Left lung (tissue), 10 donors: Measurements from ENCODE around the gene OAT. TPM values are rescaled to one million over a fixed set of nuclear protein-coding genes. Genes with fewer than 3 reads are reported as not detected.

Experiments used
- ATAC-seq: fragments of 200-7000 bp; cut with Tn5 transposase; one replicate; pipeline ENCODE4 v1.9.1; 2020; ENCODE audit warnings: moderate library complexity
- DNase-seq, 4 donors: peaks; one replicate each; pipeline ENCODE4 v3.0.0-alpha.2; 2013 to 2020
- H3K27ac ChIP-seq, 2 donors: fragments of 200-600 bp; sonication (generic) in 1 of 2; one replicate each; pipeline versions ENCODE4 v1.5.0 to v1.8.0; 2020 to 2021
- H3K27me3 ChIP-seq, 2 donors: fragments of 200-600 bp; sonication (generic) in 1 of 2; one replicate each; pipeline versions ENCODE4 v1.5.0 to v1.8.0; 2020 to 2021
- H3K36me3 ChIP-seq, 2 donors: fragments of 200-600 bp; sonication (generic) in 1 of 2; one replicate each; pipeline versions ENCODE4 v1.5.0 to v1.8.0; 2020 to 2021
- H3K4me1 ChIP-seq, 2 donors: fragments of 200-600 bp; one replicate each; pipeline ENCODE4 v1.8.0; 2021
- H3K4me3 ChIP-seq, 2 donors: fragments of 200-600 bp; sonication (generic) in 1 of 2; one replicate each; pipeline versions ENCODE4 v1.5.0 to v1.8.0; 2020 to 2021; ENCODE audit warnings: mild to moderate bottlenecking in 1 of 2
- H3K9me3 ChIP-seq, 2 donors: fragments of 200-600 bp; sonication (generic) in 1 of 2; one replicate each; pipeline versions ENCODE4 v1.5.0 to v1.8.0; 2020 to 2021
- CTCF ChIP-seq, 2 donors: fragments of 200-600 bp; sonication (generic) in 1 of 2; IDR thresholded peaks; one replicate each; pipeline versions ENCODE4 v1.5.0 to v1.8.0; 2021; ENCODE audit warnings: antibody characterized with exemption in 2 of 2
- intact Hi-C, 2 donors: fragments of 100-400 bp; cut with DNase I; formaldehyde crosslinking; loops; one replicate each; pipeline versions ENCODE4 v1.11.2 to v1.14.2; 2022
- polyA plus RNA-seq, 6 donors: library from polyadenylated mRNA; unstranded; fragments of 120-200 nt; gene quantifications; one replicate each; pipeline ENCODE4 v1.2.1, GENCODE V29; 2013; ENCODE audit not compliant: insufficient read length in 6 of 6
- total RNA-seq, 2 donors: library from RNA; stranded (reverse); fragmentation: NEBNext Ultra II Directional; extraction: Animal tissue kit (Norgen Biotek cat#: 25700); gene quantifications; one replicate each; pipeline ENCODE4 v1.2.1, GENCODE V29; 2021
- donor health status: DM: no; HTN: yes; CAD: no.
- donor health status: DM: no; HTN: no; CAD: no.

OAT gene
- total and polyA plus RNA-seq, 8 donors, result 64.0 to 91.1 (median 84.9) TPM

GRCh38 chr10:124460144-124460543, 41.4 kb upstream of the OAT start:
- Histone ChIP-seq H3K4me3 (no peak overlapping the region), H3K27me3 (peaks cover 0 to 17% of the 10 kb centered on the region in 2 donors), H3K9me3 (no peaks in the 10 kb centered on the region), H3K27ac (no peak overlapping the region), H3K4me1 (peaks cover 0 to under 1% of the 10 kb centered on the region in 2 donors), H3K36me3 (no peaks in the 10 kb centered on the region)
- DNase-seq, result no peak
- TF ChIP-seq CTCF (IDR thresholded peaks at IDR 0.05), result no peak
- no peak for ATAC-seq
- intact Hi-C loops, result no loop called here

GRCh38 chr10:124459395-124459794, 40.7 kb upstream of the OAT start:
- no peaks in the 10 kb centered on the region for H3K9me3 ChIP-seq
- no peak overlapping the region for H3K4me3 ChIP-seq
- intact Hi-C loops, result no loop called here
- no peaks in the 10 kb centered on the region for H3K4me1 ChIP-seq
- no peak for ATAC-seq
- peaks cover 0 to 25% of the 10 kb centered on the region in 2 donors for H3K27me3 ChIP-seq
- DNase-seq, result no peak
- TF ChIP-seq CTCF (IDR thresholded peaks at IDR 0.05), result no peak
- H3K36me3 ChIP-seq, result no peaks in the 10 kb centered on the region
- H3K27ac ChIP-seq, result no peak overlapping the region

GRCh38 chr10:124458889-124459288, 40.2 kb upstream of the OAT start:
- no peak for DNase-seq
- Histone ChIP-seq H3K36me3 (no peaks in the 10 kb centered on the region), H3K4me1 (no peaks in the 10 kb centered on the region)

GRCh38 chr10:124458473-124458872, 39.8 kb upstream of the OAT start:
- intact Hi-C loops, result no loop called here
- Histone ChIP-seq H3K4me1 (no peaks in the 10 kb centered on the region), H3K27ac (no peak overlapping the region), H3K9me3 (no peaks in the 10 kb centered on the region), H3K4me3 (no peak overlapping the region), H3K27me3 (peaks cover 7 to 34% of the 10 kb centered on the region in 2 donors), H3K36me3 (no peaks in the 10 kb centered on the region)
- DNase-seq (no peak), ATAC-seq (no peak)
- TF ChIP-seq CTCF (IDR thresholded peaks at IDR 0.05), result no peak

More at GRCh38 chr10:124458889-124459288, 40.2 kb upstream of the OAT start:
- Histone ChIP-seq H3K27ac (no peak overlapping the region), H3K9me3 (no peaks in the 10 kb centered on the region), H3K4me3 (no peak overlapping the region), H3K27me3 (peaks cover 3 to 30% of the 10 kb centered on the region in 2 donors)
- intact Hi-C loops, result no loop called here
- ATAC-seq, result no peak
- TF ChIP-seq CTCF (IDR thresholded peaks at IDR 0.05), result no peak

- H3K4me3 ChIP-seq, result no peak overlapping the region
- H3K27ac ChIP-seq, result no peak overlapping the region
- no peaks in the 10 kb centered on the region for H3K9me3 ChIP-seq
- no peaks in the 10 kb centered on the region for H3K36me3 ChIP-seq
- no peaks in the 10 kb centered on the region for H3K4me1 ChIP-seq
- no peak for TF ChIP-seq CTCF (IDR thresholded peaks at IDR 0.05)
- DNase-seq, result no peak
- peaks cover 35 to 64% of the 10 kb centered on the region in 2 donors for H3K27me3 ChIP-seq
- ATAC-seq, result no peak
- intact Hi-C loops, result no loop called here
Observed at GRCh38 chr10:124455441-124455840, 36.7 kb upstream of the OAT start.
